HG02759 (cell line): Measurements from ENCODE around the gene ITGA3.
A peak's percentile ranks its signal among the peaks of the same experiment; 100 is the strongest.

Source experiments
- ATAC-seq: cut with Tn5 transposase; IDR thresholded peaks from one replicate; pipeline ENCODE4 v1.9.1; 2021; ENCODE audit warnings: mild to moderate bottlenecking, moderate library complexity; ENCODE audit not compliant: unreplicated experiment

Gene ITGA3

DNA sequence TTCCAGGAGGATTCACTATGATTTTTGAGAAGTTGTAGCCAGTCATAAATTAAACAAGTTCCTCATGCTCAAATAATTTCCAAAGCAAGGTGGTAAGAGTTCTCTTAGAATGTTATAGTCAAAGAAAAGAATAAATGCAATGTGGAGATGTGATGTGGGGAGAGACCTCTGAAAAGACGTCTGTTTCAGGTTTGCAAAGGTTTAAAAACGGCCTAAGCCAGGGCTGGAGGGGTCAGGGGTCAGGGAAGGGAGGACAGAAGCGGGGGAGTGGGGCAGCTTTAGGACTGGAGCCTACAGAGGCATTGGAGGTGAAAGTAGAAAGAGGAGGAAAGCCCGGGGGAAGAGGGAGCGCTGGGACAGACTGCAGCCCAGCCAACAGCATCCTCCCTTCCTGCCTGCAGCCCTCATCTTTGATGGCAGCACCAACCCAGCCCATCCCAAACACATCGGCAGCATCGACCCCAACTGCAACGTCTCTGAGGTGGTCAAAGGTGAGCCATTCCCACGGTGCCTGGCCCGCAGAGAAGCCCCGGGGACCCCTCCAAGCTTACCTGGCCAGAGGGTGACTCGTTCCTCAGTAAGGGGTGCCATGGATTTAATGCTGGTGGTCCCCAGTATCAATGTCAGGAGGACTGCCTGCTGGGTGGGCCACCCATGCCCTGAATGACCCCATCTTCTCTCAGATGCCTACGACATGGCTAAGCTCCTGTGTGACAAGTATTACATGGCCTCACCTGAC is 50.7 kb downstream of the ITGA3 start:
- no peak for ATAC-seq

DNA sequence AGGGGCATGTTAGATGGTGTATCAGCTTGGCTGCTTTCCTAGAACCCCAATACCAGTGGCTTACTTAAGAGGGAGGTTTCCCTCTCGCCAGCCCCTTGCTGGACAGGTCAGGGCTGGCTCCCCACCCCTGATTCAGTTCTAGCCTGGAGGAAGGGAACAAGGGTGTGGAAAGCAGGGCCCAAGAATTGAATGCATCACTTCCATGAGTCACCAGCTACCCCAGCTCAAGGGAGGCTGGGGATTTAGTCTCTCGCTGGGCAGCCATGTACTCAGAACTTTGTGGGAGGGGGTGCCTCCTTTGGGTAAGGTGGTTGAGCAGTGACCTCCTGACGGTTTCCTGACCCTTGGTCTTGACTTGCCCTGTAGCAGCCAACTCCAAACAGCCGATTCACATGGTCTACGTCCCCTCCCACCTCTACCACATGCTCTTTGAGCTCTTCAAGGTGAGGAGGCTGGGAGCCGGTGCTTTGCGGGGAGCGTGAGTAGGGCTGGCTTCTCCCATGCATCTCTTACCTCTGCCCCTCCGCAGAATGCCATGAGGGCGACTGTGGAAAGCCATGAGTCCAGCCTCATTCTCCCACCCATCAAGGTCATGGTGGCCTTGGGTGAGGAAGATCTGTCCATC is 52.0 kb downstream of the ITGA3 start:
- ATAC-seq: no peak

DNA sequence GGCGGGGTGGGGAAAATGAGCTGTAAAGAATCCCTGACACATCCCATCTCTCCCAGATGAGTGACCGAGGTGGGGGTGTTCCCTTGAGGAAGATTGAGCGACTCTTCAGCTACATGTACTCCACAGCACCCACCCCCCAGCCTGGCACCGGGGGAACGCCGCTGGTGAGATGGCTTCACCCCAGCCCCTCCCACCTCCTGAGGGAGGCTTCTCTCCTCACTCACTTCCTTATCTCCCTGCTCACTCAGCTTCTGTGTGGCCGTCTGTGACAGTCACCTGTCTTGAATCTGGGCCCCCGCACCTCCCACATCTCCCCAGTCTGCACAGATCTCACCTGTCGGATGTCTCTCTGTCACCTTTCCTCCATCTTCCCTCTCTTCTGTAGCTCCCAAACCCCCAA is 52.6 kb downstream of the ITGA3 start:
- ATAC-seq: no peak

DNA sequence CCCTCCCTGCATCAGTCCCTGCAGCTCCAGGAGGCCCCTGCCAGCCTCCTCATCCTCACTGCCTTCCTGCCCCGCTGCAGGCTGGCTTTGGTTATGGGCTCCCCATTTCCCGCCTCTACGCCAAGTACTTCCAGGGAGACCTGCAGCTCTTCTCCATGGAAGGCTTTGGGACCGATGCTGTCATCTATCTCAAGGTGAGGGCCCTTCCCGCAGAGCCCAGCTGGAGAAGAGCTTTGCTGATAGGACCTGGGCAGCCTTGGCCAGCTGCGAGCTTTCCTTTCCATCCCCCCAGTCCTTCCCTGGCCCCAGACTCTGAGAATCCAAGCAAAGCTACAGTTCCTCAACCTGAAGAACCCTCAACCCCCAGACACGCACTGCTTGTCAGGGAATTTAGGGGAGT is 53.3 kb downstream of the ITGA3 start:
- no peak for ATAC-seq

DNA sequence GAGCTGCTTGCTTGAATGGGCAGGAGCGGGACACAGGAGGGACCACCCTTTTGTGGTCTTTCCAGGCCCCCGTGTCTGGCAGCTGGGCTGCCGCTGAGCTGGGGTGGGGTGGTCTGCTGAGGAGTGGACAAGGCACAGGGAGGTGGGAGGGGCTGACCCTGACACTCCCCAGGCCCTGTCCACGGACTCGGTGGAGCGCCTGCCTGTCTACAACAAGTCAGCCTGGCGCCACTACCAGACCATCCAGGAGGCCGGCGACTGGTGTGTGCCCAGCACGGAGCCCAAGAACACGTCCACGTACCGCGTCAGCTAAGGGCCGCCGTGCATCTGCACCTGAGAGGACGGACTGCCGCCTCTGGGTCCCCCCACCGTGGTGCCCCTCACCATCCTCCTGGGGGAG is 53.9 kb downstream of the ITGA3 start:
- no peak for ATAC-seq

DNA sequence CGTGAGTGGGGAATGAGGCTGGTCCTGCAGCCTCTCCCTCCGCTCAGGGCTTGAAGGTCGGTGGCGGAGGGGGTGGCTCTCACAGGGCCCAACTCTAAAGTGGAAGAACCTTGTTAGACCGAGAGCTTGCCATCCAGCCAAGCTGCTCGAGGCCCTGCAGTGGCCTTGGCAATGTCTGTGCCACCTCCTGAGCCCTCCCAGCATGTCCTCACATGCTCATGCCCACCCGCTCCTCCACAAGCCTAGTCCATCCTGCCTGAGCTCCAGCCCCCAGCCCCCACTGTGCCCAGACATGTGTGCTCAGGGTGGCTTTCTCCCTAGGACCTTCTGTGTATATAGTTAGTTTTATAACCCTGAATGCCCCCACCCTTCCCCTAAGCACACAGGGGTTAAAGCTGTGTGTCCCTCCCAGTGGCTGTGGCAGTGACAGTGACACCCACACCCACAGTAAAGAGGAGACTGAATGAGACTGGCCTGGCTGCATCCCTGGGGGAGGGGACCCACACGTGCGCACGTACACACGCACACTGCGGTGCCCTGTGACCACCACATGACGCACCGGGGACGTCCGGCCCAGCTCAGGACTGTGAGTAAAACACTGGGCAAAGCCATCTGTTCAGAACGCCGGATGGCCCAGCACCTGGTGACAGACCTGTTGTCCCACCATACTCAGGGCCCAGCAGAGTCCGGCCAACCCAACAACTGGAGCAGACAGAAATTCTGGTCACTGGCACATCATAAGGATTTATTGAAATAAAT is 54.9 kb downstream of the ITGA3 start:
- ATAC-seq: no peak

DNA sequence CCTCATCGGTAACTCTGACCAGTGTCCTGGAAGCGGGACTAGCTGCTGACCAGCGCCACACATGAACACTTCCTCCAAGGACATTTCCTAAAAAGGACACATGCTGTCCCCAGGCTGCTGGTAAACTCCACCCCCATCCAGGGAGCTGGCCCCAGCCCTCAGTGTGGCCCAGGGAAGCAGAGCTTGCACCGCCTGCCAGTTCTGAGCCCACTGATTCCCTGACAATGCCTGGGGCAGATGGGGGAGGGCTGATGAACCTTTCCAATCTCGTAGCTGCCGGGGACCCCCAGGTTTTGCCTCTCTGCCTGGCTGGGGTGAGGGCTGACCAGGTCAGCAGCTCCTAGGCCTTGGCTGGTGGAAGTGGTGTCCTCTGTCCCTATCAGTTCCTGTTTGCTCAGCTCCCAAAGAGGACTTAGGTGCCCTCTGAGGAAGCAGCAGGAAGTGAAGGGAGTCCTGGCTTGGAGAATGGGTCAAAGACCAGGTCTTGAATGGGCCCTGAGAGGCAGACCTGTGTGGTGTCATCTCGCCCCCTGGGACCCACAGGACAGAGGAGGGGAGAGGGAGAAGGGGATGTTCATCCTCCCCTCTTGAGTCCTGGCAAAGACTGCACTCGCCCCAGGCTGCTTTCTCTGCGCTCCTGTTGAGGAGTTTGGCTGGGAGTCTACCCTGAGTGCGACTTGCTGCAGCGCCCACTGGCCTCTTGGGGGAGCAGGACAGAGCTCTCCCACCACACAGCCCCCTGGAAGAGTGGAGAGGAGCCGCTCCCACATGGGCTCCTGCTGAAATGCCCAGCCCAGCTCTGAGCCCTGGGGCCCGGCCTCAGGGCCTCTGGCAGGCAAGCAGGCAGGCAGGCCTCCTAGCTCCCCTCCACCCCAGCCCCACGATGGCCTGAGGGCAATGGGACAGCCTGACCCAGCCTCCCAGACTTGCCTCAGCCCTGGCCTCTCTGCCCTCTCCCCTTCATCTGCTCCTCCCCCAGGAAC is 56.1 kb downstream of the ITGA3 start:
- no peak for ATAC-seq

DNA sequence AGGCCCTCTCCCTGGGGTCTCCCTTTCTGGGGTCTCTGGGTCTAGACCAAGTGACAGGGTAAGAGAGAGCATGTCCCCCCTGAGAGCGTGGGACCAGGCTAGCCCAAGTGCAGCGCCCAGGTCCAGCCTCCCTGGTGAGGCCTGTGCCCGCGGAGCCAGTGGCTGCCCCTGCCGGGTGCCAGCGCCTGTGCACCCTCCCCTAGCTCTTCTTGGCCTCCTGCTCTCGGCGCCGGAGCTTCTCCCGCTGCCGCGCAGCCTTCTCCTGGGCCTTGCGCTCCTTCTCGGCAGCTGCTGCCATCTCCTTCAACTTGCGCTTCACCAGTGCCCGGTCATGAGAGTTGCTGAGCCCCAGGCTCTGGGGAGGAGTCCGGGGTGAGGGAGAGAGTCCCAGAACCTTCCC is 56.8 kb downstream of the ITGA3 start:
- no peak for ATAC-seq

DNA sequence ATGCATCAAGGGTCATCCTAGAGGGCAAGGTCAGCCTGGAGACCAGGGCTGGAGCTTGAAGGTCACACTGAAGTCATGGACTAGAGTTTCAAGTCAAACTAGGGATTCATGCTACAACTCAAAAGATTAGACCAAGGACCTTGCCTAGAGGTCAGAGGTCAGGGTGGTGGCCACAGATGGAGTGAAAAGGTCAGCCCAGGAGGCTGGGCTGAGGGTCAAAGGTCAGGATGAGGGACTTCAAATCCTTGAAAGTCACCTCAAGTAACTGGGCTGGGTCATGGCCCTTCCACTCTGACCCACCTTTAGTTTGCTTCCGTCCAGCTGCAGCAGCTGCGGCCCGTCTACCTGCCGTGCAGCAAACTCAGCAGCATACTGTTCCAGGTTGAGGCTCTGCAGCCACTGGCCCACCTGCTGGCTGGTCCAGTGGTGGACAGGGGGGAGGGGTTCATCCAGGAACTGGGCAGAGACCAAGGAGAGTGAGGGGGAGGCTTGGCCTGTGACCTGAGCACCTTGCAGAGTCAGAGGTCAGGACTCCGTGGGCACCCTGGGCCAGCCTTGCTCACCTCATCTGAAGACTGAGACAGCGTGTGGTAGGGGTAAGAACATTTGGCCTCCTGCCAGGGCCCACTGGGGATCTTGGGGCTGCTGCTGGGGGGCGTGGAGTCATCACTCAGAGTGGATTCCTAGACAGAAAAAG is 57.9 kb downstream of the ITGA3 start:
- no peak for ATAC-seq

DNA sequence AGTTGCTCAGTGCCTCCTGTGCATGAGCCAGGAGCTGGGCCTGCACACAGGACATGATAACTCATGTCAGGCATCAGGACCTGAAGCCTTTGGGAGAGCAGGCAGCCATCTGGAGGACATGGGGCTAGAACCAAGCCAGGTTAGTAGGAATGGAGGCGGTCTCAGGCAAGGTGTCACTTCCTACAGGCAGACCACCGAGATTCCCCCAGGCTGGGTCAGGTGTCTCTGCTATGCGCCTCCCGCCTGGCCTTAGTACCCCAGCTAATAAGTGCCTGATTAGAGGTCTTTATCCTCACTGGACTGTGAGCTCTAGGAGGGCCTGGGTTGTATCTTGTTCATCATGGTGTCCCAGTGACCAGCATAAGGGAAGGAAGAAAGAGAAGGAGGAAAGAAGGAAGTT is 58.5 kb downstream of the ITGA3 start:
- ATAC-seq: no peak

DNA sequence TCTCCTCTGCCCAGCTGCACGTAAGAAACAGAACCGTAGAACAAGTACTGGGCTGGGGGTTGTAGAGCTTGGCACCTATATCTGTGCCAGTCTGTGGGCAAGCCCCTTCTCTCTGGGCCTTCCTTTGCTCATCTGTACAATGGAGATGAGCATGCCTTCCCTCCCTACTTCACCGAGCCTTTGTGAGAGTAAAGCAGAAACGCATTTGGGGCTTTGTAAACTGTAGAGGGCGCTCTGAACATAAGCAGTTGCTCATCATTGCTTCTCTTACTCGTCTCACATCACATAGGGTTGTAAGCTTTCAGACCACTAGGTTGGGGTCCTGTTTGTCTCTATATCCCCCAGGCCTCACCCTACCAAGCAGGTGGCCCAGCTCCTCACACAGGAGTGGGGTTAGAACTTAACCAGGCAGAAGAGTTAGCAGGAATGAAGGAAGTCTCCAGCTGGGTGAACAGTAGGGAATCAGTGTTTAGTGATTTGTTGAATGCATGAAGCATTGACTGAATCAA is 59.0 kb downstream of the ITGA3 start:
- ATAC-seq: no peak

DNA sequence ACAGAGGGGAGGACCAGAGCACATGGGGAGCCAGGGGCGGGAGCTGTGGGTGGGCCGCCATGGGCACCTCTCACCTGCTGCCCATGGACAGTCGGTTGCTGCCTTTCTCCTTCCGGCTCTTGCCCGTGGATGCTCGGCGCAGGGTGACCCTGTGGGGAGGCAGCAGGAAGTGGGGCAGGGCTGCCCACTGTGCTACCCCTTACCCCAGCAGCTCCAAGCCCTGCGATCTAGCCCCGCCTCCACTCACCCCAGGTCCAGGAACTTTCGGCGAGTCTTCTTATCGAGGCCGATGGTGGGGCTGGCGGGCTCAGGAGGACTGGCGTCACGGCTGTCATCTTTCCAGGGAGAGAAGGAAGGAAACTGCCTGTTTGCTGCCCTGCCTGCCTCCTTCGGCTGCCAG is 59.8 kb downstream of the ITGA3 start:
- ATAC-seq: no peak

DNA sequence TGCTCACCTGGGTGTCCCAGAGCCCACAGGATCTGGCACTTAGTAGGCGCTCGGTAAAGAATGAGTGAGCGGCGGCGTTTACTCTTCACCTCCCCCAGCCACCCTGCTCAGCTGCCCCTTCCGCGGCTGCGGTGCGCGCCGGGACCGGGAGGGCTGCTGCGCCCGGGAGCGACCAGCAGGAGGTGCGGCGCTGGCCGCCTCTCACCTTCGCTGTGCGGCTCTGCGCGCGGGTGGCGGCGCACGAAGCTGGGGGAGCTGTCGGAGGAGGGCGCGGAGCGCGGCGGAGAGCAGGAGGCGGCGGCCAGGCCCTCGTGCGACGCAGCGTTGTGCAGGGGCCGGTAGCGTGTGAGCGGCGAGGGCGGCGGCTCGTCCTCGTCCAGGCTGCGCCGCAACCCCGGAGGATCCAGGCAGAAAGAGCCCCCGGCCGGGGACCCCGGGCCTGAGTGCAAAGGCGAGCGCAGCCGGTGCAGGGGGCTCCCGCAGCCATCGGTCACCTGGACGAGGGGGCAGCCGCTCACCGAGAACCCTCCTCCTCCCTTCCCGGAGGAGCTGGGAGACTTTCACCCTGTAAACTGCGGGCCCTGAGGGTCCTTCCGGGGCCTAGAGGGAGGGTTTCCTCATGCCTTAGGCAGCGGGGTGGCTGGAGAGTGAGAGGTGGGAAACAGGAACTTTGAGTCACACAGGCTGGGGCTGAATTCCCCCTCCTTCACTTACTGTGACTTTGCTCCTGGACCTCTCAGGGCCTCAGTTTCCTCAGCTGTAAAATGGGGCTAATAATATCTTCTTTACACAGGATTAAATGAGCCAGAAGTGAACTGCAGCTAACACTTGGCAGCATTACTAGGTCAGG is 61.5 kb downstream of the ITGA3 start:
- ATAC-seq: peak; percentile 70

DNA sequence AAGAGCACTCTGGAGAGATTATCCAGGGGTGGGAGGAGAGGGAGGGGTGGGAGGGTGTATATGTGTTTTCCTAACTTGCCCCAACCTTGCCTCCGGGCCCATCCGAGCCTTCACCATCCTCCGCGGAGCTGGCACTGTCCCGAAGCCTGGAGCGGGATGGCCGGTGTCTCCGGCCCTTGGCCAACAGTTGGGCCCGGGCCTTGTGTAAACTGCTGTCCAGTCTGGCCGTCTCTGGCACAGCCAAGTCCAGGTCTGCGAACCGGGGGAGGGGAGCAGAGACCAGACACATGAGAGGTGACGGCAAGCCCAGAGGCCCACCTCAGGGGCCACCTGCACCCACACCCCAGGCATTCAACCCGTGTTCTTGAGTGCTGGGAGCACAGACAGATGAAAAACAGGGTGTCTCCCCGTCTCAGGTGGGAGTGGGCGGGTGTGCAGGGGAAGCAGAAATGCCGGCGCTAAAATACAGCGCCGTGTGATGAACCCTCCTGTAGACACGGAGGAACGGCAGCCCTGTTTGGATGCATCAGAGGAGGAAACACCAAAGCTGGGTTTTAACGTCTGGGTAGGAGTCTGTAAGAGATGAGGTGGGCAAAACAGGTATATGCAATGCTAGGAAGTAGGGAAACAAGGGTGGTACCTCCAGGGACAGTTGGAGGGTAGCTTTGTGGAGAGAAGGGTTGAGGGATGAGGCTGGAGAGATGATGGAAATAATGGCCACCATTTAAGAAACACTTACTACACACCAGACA is 62.3 kb downstream of the ITGA3 start:
- ATAC-seq: no peak

DNA sequence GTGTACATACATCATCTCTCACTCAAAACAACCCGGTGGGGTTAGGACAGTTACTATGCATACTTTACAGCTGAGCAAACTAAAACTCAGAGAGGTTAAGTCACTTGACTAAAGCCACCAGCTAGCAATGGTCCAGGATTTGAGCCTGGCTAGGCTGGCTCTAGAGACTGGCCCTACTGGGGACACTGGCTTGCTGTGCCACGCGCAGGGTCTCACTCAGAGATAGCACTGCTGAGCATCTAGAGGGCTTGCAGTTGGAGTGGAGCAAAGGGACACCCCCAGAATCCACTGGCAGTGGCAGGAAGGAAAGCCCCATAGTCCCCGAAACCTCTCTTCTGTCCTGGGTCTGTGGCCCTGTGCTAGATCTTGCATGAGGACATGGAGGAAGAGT is 62.9 kb downstream of the ITGA3 start:
- no peak for ATAC-seq

DNA sequence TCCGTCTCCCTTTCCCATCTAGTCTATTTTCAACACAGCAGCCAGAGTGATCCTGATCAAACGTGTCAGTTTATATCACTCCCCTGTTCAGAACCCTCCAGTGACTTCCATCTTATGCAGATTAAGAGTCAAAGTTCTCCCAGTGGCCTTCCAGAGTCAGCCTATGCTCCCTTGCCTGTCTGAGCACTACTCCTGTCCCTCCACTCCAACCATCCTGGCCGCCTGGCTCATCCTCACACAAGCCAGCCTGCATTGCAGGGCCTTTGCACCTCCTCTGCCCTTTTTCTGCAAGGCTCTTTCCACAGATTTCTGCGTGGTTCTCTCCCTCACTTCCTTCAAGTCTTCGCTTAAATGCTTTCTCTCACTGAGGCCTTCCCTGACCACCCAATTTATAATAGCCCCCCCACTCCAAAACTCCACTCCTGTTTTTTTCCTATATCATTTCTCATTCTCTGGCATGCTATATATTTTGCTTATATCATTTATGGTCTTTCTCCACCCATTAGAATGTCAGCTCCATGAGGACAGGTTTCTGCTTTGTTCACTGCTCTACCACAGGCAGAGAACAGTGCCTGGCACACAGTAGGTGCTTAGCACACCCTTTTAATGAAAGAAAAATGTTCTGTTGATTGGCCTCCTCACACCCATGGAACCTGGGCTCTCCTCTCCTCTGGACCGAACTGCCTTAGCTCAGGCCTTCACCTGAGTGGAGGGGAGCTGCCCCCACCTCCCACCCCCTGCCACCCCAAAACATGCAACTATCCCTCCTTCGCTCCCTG is 64.8 kb downstream of the ITGA3 start:
- no peak for ATAC-seq

DNA sequence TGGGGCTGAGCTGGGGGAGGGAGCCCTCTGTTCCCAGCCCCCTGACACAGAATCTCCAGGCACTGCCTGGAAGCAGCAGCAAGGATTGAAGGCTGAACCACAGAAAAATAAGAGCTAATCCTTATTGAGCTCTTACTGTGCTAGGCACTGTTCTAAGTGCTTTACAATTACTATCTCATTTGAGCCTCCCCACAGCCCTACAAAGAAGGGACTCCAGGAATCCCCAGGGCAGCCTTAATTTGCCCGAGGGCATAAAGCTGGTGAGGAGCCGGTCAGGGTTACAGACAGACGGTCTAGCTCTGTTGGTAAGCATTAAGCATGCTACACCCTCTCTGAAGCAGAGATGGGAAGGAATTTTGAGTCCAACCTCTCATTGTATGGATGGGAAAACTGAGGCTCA is 67.0 kb downstream of the ITGA3 start:
- ATAC-seq: no peak
